HepG2 (cell line): ENCODE results near the gene DNLZ. TPM values are rescaled to one million over a fixed set of nuclear protein-coding genes. Genes with fewer than 3 reads are reported as not detected.
A peak's percentile ranks its signal among the peaks of the same experiment; 100 is the strongest.

Experiments
- CENPBD1 ChIP-seq: sonication (generic); formaldehyde crosslinking; IDR thresholded peaks from 2 replicates; pipeline ENCODE4 v1.8.0; 2022; ENCODE audit warnings: missing genetic modification reagents, low read depth, mild to moderate bottlenecking, borderline replicate concordance
- FOXO4 ChIP-seq: sonication (generic); formaldehyde crosslinking; conservative IDR thresholded peaks from 2 replicates; pipeline ENCODE4 v1.8.1; 2023; ENCODE audit warnings: missing genetic modification reagents
- GABPA ChIP-seq, 2 experiments: IDR thresholded peaks; 2 replicates each; pipeline ENCODE4 v1.6.1; 2011 to 2016; ENCODE audit warnings: low read depth in 2 of 2, low read length in 1 of 2, missing biosample characterization in 1 of 2, missing genetic modification characterization in 1 of 2
- GFI1 ChIP-seq: sonication (generic); formaldehyde crosslinking; IDR thresholded peaks from 2 replicates; pipeline ENCODE4 v1.5.0; 2020; ENCODE audit warnings: missing genetic modification reagents, mild to moderate bottlenecking, borderline replicate concordance
- HNRNPL ChIP-seq: fragments of 200-400 bp; formaldehyde crosslinking; IDR thresholded peaks from 2 replicates; pipeline ENCODE4 v1.6.1; 2017; ENCODE audit warnings: mild to moderate bottlenecking, low read depth, low read length
- KDM4B ChIP-seq: sonication (generic); formaldehyde crosslinking; IDR thresholded peaks from 2 replicates; pipeline ENCODE4 v1.4.0; 2020; ENCODE audit warnings: missing genetic modification reagents
- MAFF ChIP-seq: IDR thresholded peaks from 2 replicates; pipeline ENCODE4 v1.6.1; 2011; ENCODE audit warnings: low read depth, low read length, improper control_type of control experiment
- MAFG ChIP-seq: sonication (generic); formaldehyde crosslinking; IDR thresholded peaks from 2 replicates; pipeline ENCODE4 v1.5.1; 2020; ENCODE audit warnings: mild to moderate bottlenecking, missing genetic modification reagents
- NR2F6 ChIP-seq, 2 experiments: IDR thresholded peaks; 2 replicates each; pipeline ENCODE4 v1.6.1; 2016; ENCODE audit warnings: antibody characterized with exemption in 1 of 2, mild to moderate bottlenecking in 1 of 2
- RNF2 ChIP-seq: fragments of 450-650 bp; conservative IDR thresholded peaks from 2 replicates; pipeline ENCODE4 v1.6.1; 2016; ENCODE audit warnings: low read depth
- SNAI1 ChIP-seq: sonication (generic); formaldehyde crosslinking; IDR thresholded peaks from 2 replicates; pipeline ENCODE4 v1.5.0; 2020; ENCODE audit warnings: mild to moderate bottlenecking, missing genetic modification reagents, borderline replicate concordance
- SPEN ChIP-seq: sonication (generic); formaldehyde crosslinking; IDR thresholded peaks from 2 replicates; pipeline ENCODE4 v1.5.1; 2020; ENCODE audit warnings: low read depth, mild to moderate bottlenecking, missing genetic modification reagents
- TCF12 ChIP-seq, 2 experiments: fragments of 450-650 bp in 1 of 2; sonication (generic) in 1 of 2; formaldehyde crosslinking in 1 of 2; IDR thresholded peaks; 2 replicates each; pipeline versions ENCODE4 v1.6.1 to v1.8.0; 2017 to 2022; ENCODE audit warnings: antibody characterized with exemption in 1 of 2, mild to moderate bottlenecking in 1 of 2, missing genetic modification reagents in 1 of 2, moderate library complexity in 1 of 2
- TFDP2 ChIP-seq: sonication (generic); formaldehyde crosslinking; IDR thresholded peaks from 2 replicates; pipeline ENCODE4 v1.4.0; 2020; ENCODE audit warnings: missing genetic modification reagents
- THAP8 ChIP-seq: sonication (generic); formaldehyde crosslinking; IDR thresholded peaks from 2 replicates; pipeline ENCODE4 v1.5.1; 2020; ENCODE audit warnings: missing genetic modification reagents, mild to moderate bottlenecking, borderline replicate concordance
- ZBTB33 ChIP-seq: sonication (generic); formaldehyde crosslinking; IDR thresholded peaks from 2 replicates; pipeline ENCODE4 v1.4.0; 2020; ENCODE audit warnings: missing genetic modification reagents
- ZNF367 ChIP-seq: sonication (generic); formaldehyde crosslinking; IDR thresholded peaks from 2 replicates; pipeline ENCODE4 v1.4.0; 2020; ENCODE audit warnings: missing genetic modification reagents, borderline replicate concordance
- ZNF510 ChIP-seq: sonication (generic); formaldehyde crosslinking; IDR thresholded peaks from 2 replicates; pipeline ENCODE4 v1.4.0; 2020; ENCODE audit warnings: low read depth, mild to moderate bottlenecking, missing genetic modification reagents
- ZNF687 ChIP-seq: sonication (generic); formaldehyde crosslinking; IDR thresholded peaks from 2 replicates; pipeline ENCODE4 v1.5.1; 2020; ENCODE audit warnings: mild to moderate bottlenecking, missing genetic modification reagents, moderate library complexity
- polyA plus RNA-seq, 8 experiments: library from polyadenylated mRNA; depleted of rRNA in 3 of 8; stranded (reverse) in 7 of 8; unstranded in 1 of 8; fragments of >200 nt; fragmentation: Illumina TruSeq in 4 of 8; extraction: Trizol in 4 of 8; gene quantifications; 2 replicates each; pipeline versions ENCODE4 v1.2.1 to v1.2.3, GENCODE V29; 2011 to 2016; ENCODE audit warnings: low read depth in 4 of 8, missing spikeins in 1 of 8, mixed read lengths in 1 of 8; ENCODE audit not compliant: insufficient read depth in 1 of 8
- total RNA-seq, 5 experiments: library from RNA; depleted of rRNA; stranded (reverse); fragments of >200 nt; fragmentation: Illumina TruSeq; extraction: Trizol; gene quantifications; 2 replicates each; pipeline ENCODE4 v1.2.3, GENCODE V29; 2016; ENCODE audit warnings: low read depth in 1 of 5

The DNLZ gene
- total and polyA plus RNA-seq, 2 of the 13 experiments (the other 11 are each of a cell fraction or from before 2014, with no cell fraction given): 3.4 to 8.0 TPM

GRCh38 chr9:136341042-136341655 is 22.4 kb downstream of the DNLZ start (continued):
- TF ChIP-seq ZNF687 (peak; percentile 49), ZBTB33 (peak; percentile 99), CENPBD1 (CRISPR knock-in tag) (no peak), ZNF367 (CRISPR knock-in tag) (no peak), TFDP2 (CRISPR knock-in tag) (no peak), GFI1 (CRISPR knock-in tag) (no peak), GABPA (IDR thresholded peaks at IDR 0.05; ENCODE audit: low read depth, low read length) (no peak), GABPA (CRISPR knock-in tag; IDR thresholded peaks at IDR 0.05; ENCODE audit: low read depth) (no peak), RNF2 (no peak), FOXO4 (CRISPR knock-in tag) (no peak), KDM4B (CRISPR knock-in tag) (no peak), MAFF (no peak), NR2F6 (IDR thresholded peaks at IDR 0.05) (no peak), NR2F6 (CRISPR knock-in tag; IDR thresholded peaks at IDR 0.05) (peak; percentile 36; the same call in 1 of the 2 replicates), HNRNPL (peak; percentile 36; the same call in 1 of the 2 replicates), MAFG (no peak), TCF12 (IDR thresholded peaks at IDR 0.05) (no peak), TCF12 (CRISPR knock-in tag; IDR thresholded peaks at IDR 0.05) (no peak), THAP8 (CRISPR knock-in tag) (no peak), SNAI1 (CRISPR knock-in tag) (no peak), SPEN (CRISPR knock-in tag) (no peak), ZNF510 (CRISPR knock-in tag) (no peak)
